HG03439 (cell line): Measurements from ENCODE around the gene TMEM167B.
"Not testable (repeated sequence)": the region's sequence is repeated elsewhere in the genome, so short reads cannot be mapped to it uniquely, and the experiment has no call there.

Source experiments
- ATAC-seq: cut with Tn5 transposase; IDR thresholded peaks from one replicate; pipeline ENCODE4 v1.9.1; 2021; ENCODE audit warnings: mild to moderate bottlenecking, moderate library complexity; ENCODE audit not compliant: unreplicated experiment

The TMEM167B gene

DNA sequence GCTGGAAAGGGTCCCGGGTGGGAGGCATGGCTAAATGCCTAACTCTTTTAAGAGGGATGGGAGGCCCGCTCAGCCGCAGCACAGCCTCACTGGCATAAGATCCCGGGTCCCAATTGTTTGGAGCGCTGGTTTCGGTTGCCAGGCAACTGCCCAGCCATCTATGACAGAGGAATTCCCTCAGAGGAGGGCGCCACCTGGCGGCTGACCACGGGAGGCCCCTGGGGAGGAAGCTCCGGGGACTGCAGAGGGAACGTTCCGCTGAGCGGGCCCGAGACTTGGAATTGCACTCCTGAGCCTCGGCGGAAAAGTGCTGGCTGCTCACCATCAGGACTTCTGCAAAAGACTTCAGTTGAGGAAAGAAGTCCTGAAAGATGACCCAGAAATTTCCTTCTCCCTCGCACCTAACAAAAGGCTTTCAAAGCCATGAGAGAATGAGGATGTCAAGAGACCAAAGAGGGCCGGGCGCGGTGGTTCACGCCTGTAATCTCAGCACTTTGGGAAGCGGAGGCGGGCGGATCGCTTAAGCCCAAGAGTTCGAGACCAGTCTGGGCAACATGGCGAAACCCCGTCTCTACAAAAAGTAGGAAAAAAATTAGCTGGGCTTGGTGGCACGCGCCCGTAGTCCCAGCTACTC, 22.2 kb downstream of the TMEM167B start:
- peak; percentile 73 for ATAC-seq

- ATAC-seq, result no peak
Observed at GRCh38 chr1:109113590-109114341, 23.2 kb downstream of the TMEM167B start, which contains the start of gene ELAPOR1. Gene ELAPOR1 (plus strand): TSS chr1:109114115. CDS start chr1:109114184, 69 bp downstream.

DNA sequence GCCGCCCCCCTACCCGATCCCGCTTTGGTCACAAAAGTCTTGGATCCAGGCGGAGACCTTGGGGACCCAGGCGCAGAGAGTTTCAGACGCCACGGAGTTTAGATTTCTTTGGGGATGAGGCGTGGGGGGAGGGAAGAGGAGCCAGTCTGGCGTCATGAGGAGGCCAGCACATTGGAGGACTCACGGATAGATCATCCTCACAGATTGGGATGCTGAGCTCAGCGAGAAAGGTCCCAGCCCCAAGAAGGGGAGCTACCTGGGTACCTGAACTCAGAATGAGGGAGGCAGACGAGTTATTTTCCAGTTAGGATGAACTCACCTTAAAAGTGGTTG, 23.7 kb downstream of the TMEM167B start:
- no peak for ATAC-seq

DNA sequence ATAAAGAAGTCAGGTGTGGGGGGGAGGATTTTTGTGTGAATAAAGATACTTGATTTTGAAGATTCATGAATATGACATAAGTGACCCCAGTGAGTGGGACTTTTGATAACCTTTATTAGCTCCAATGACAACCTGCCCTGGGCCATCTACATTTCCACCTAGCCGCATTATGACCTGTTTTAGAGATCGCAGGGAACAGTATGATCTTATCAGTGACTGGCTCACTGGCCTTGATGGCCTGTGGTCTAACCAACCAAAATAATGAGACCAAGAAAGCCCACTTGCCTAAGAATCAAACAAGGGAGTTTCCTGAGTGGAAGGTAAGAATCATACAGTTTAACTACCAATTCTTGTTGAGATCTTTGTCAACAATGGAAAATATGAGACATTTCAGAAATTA, 25.1 kb downstream of the TMEM167B start:
- ATAC-seq, result no peak

DNA sequence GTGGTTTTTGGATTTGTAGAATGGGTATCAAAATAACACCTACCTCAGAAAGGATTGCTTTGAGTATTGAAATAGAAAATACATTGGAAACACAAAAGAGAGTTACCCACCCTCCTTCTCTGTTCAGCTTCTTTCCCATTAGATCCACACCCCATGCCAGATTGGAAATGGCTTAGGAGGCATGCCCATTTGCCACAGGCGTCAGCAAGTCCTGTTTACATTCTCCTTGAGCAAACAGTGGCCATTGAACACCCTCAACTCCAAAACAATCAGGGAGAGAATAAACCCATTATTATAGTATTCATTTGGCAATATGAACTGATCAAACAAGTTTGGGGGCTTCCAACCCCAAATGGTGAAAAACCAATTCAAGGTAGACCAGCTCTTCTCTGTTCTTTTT, 25.7 kb downstream of the TMEM167B start:
- no peak for ATAC-seq

GRCh38 chr1:109118089-109118488, 27.5 kb downstream of the TMEM167B start:
- ATAC-seq, result no peak

DNA sequence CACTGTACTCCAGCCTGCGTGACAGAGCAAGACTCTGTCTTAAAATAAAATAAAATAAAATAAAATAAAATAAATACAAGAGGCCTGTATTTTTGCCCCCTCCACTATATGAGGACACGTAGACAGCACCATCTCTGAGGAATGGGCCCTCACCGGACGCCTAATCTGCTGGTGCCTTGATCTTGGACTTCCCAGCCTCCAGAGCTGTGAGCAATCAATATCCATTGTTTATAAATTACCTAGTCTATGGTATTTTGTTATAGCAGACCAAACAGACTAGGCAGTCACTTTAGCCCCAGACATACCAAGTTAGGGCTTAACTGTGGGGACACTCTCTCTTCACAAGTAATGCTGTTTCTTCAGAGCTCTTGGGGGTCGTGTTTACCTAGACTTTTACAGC, 29.8 kb downstream of the TMEM167B start:
- ATAC-seq, result no peak

GRCh38 chr1:109131059-109131458, 40.5 kb downstream of the TMEM167B start:
- ATAC-seq, result no peak

DNA sequence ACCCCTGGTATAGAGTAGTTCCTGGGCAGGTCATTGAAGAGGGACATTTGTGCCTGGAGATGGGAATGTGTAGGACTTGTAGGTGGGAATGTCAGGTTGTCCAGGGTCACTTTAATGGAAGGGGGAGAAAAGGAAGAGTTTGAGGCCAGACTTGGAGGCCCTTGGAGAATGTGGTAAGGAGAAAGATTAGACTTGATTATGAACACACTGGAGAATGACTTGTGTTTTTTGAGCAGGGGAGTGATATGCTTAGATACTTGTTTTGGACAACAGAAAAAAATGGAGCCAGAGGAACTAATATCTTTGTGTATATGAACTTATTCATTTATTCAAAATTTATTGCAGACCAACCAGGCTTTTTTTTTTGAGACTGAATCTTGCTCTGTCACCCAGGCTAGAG, 41.2 kb downstream of the TMEM167B start:
- no peak for ATAC-seq

GRCh38 chr1:109133002-109133706, 42.6 kb downstream of the TMEM167B start:
- ATAC-seq, result no peak

GRCh38 chr1:109133815-109134214, 43.3 kb downstream of the TMEM167B start:
- ATAC-seq, result no peak

- ATAC-seq, result no peak
Observed at GRCh38 chr1:109134423-109134822, 43.9 kb downstream of the TMEM167B start.

- no peak for ATAC-seq
Observed at GRCh38 chr1:109135940-109136339, 45.4 kb downstream of the TMEM167B start.

GRCh38 chr1:109136766-109137165, 46.2 kb downstream of the TMEM167B start:
- ATAC-seq, result no peak

- ATAC-seq, result no peak
Observed at GRCh38 chr1:109137958-109138357, 47.4 kb downstream of the TMEM167B start.

DNA sequence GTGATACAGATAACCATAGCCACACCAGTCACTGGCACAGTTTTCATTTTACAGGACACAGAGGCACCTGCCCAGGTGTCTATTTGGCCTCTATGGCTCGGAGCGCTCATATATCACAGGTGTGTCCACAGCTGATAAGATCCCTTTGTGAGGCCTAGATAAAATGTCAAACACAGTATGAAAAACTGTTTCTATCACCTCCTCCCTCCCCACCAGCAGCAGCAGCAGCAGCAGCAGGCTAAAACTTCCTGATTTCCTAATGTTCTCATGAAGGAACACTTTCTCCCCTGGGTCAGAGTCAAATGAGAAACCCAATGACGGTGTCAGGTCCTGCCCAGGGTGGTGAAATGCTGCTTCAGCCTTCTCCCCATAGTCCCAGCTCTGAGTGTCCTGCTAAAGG, 47.8 kb downstream of the TMEM167B start:
- ATAC-seq, result no peak

- ATAC-seq, result no peak
Observed at GRCh38 chr1:109140392-109140791, 49.8 kb downstream of the TMEM167B start.

DNA sequence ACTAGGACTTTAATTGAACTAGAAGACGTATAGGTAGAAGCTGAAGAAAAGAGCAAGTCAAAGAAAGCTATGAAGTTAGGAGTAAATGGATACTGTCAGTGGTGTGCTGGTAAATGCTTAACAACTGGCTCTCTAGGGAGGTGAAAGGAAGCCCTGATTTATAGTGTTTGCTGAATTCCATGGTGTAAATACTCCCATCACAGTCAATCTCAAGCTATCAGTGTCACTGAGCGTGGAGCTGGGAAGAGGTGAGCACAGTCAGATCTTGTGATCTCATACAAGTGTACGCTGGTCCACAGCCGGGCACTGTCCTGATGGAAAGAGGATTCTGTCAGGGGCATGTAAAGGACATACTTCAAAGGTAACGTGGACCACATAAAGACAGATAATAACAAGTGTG, 51.7 kb downstream of the TMEM167B start:
- no peak for ATAC-seq

- ATAC-seq, result not testable (repeated sequence)
Observed at GRCh38 chr1:109142725-109143124, 52.2 kb downstream of the TMEM167B start.
